ENCODE data around the gene IP6K1. TPM values are rescaled to one million over a fixed set of nuclear protein-coding genes. Genes with fewer than 3 reads are reported as not detected.

The IP6K1 gene
- total RNA-seq, 1 experiment from 2014 or later: 32.2 TPM

DNA sequence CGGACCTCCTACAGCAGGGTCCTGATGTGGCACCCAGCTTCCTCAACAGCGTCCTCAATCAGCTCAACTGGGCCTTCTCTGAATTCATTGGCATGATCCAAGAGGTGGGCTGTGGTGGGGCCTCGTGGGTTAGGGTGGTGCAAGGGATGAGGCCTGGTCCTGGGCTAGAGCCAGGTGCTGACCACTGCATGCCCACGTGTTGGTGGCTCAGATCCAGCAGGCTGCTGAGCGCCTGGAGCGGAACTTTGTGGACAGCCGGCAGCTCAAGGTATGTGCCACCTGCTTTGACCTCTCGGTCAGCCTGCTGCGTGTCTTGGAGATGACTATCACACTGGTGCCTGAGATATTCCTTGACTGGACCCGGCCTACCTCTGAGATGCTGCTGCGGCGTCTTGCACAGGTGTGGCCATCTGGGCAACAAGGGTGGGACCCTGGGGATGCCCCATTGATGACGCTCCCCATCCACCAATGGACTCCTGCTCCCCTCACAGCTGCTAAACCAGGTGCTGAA is 70.7 kb downstream of the IP6K1 start:
- Mint-ChIP-seq H3K36me3 (no peaks in the 10 kb centered on the region; the same call in 1 of the 2 replicates), H3K27ac (no peak overlapping the region), H3K4me3 (no peak overlapping the region), H3K4me1 (peaks cover 6% of the 10 kb centered on the region), H3K9me3 (no peaks in the 10 kb centered on the region), H3K27me3 (ENCODE audit: low read depth) (no peaks in the 10 kb centered on the region)
- POLR2A ChIA-PET: no interaction called here
- ATAC-seq: no peak
- CTCF ChIA-PET: interaction anchor here (0.6 to 1.7 kb wide), 3 partner anchors 12 to 42 kb away, joined by 3 to 8 read pairs (median 5); no protein-coding TSS in a partner anchor
- TF ChIP-seq, protein P1, sequence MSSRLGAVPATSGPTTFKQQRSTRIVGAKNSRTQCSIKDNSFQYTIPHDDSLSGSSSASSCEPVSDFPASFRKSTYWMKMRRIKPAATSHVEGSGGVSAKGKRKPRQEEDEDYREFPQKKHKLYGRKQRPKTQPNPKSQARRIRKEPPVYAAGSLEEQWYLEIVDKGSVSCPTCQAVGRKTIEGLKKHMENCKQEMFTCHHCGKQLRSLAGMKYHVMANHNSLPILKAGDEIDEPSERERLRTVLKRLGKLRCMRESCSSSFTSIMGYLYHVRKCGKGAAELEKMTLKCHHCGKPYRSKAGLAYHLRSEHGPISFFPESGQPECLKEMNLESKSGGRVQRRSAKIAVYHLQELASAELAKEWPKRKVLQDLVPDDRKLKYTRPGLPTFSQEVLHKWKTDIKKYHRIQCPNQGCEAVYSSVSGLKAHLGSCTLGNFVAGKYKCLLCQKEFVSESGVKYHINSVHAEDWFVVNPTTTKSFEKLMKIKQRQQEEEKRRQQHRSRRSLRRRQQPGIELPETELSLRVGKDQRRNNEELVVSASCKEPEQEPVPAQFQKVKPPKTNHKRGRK (CRISPR knock-in tag; IDR thresholded peaks at IDR 0.05; ENCODE audit: borderline replicate concordance): no peak
- no peak for TF ChIP-seq TP53 (CRISPR knock-in tag; IDR thresholded peaks at IDR 0.05)
- TF ChIP-seq TCF7 (CRISPR knock-in tag; IDR thresholded peaks at IDR 0.05; ENCODE audit: low read depth): no peak
- TF ChIP-seq AR (CRISPR knock-in tag; IDR thresholded peaks at IDR 0.05): no peak
- TF ChIP-seq, protein P2, sequence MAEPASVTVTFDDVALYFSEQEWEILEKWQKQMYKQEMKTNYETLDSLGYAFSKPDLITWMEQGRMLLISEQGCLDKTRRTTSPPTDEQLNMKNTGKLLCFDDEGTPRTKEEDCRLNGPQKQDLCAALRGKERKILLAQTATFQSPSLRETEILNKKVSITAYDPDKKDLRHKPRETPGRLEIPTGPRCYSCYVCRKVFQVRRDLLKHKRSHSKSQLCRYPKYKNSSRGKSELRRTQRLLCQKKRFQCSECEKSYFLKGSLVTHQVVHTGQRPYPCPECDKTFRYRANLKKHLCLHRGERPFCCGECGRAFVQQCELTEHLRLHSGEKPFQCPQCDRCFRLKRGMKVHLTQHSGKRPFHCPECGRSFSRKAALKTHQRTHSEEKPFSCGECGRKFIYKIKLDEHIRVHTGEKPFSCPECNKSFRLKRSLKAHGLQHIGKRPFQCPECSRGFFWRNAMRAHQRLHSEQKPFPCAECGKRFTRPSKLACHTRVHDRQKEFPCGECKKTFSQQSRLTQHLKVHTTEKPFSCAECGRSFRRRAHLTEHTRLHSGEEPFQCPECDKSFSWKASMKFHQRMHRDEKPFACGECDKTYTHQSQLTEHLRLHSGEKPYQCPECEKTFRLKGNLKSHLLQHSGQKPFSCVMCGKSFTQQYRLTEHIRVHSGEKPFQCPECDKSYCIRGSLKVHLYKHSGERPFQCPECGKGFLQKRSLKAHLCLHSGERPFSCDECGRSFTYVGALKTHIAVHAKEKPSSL (CRISPR knock-in tag; conservative IDR thresholded peaks at IDR 0.05): no peak
- DNase-seq (ENCODE audit: low spot score): no peak

- ChIA-PET CTCF (interaction anchor here (1.0 to 1.7 kb wide), 2 partner anchors 12 to 14 kb away, joined by 5 to 8 read pairs; no protein-coding TSS in a partner anchor), POLR2A (no interaction called here)
- Mint-ChIP-seq H3K36me3 (no peaks in the 10 kb centered on the region; the same call in 1 of the 2 replicates), H3K4me1 (peaks cover 6% of the 10 kb centered on the region), H3K27me3 (ENCODE audit: low read depth) (no peaks in the 10 kb centered on the region), H3K27ac (no peak overlapping the region), H3K4me3 (no peak overlapping the region), H3K9me3 (no peaks in the 10 kb centered on the region)
- DNase-seq (ENCODE audit: low spot score): no peak
- no peak for ATAC-seq
- TF ChIP-seq CTCF (IDR thresholded peaks at IDR 0.05): no peak
- TF ChIP-seq, protein P2 (CRISPR knock-in tag; conservative IDR thresholded peaks at IDR 0.05): no peak
- TF ChIP-seq, protein P3, sequence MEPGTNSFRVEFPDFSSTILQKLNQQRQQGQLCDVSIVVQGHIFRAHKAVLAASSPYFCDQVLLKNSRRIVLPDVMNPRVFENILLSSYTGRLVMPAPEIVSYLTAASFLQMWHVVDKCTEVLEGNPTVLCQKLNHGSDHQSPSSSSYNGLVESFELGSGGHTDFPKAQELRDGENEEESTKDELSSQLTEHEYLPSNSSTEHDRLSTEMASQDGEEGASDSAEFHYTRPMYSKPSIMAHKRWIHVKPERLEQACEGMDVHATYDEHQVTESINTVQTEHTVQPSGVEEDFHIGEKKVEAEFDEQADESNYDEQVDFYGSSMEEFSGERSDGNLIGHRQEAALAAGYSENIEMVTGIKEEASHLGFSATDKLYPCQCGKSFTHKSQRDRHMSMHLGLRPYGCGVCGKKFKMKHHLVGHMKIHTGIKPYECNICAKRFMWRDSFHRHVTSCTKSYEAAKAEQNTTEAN (CRISPR knock-in tag; IDR thresholded peaks at IDR 0.05): no peak
- TF ChIP-seq, protein P4, sequence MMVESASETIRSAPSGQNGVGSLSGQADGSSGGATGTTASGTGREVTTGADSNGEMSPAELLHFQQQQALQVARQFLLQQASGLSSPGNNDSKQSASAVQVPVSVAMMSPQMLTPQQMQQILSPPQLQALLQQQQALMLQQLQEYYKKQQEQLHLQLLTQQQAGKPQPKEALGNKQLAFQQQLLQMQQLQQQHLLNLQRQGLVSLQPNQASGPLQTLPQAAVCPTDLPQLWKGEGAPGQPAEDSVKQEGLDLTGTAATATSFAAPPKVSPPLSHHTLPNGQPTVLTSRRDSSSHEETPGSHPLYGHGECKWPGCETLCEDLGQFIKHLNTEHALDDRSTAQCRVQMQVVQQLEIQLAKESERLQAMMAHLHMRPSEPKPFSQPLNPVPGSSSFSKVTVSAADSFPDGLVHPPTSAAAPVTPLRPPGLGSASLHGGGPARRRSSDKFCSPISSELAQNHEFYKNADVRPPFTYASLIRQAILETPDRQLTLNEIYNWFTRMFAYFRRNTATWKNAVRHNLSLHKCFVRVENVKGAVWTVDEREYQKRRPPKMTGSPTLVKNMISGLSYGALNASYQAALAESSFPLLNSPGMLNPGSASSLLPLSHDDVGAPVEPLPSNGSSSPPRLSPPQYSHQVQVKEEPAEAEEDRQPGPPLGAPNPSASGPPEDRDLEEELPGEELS (CRISPR knock-in tag; IDR thresholded peaks at IDR 0.05): no peak
- no peak for TF ChIP-seq AR (CRISPR knock-in tag; IDR thresholded peaks at IDR 0.05)
- no peak for TF ChIP-seq KAT7 (CRISPR knock-in tag; IDR thresholded peaks at IDR 0.05; ENCODE audit: borderline replicate concordance)
Measured at GRCh38 chr3:49714728-49715550, 71.4 kb downstream of the IP6K1 start.
